GM19025 (cell line): ENCODE measurements around the gene SLC2A13.
"Not testable (repeated sequence)": the region's sequence is repeated elsewhere in the genome, so short reads cannot be mapped to it uniquely, and the experiment has no call there.

Experiments used
- ATAC-seq: cut with Tn5 transposase; IDR thresholded peaks from one replicate; pipeline ENCODE4 v1.9.1; 2021; ENCODE audit warnings: mild to moderate bottlenecking, low read depth, moderate library complexity; ENCODE audit not compliant: unreplicated experiment

Gene SLC2A13

GRCh38 chr12:40044396-40044795 lies 61.5 kb downstream of the SLC2A13 start:
- ATAC-seq, result no peak

GRCh38 chr12:40039598-40039997 lies 66.3 kb downstream of the SLC2A13 start:
- no peak for ATAC-seq

- ATAC-seq, result no peak
These were observed 67.3 kb downstream of the SLC2A13 start for GRCh38 chr12:40038619-40039018.

- ATAC-seq, result no peak
These were observed 71.2 kb downstream of the SLC2A13 start for GRCh38 chr12:40034712-40035111.

- ATAC-seq, result no peak
These were observed 71.7 kb downstream of the SLC2A13 start for GRCh38 chr12:40034156-40034555.

- ATAC-seq, result no peak
These were observed 72.6 kb downstream of the SLC2A13 start for GRCh38 chr12:40033242-40033630.

- no peak for ATAC-seq
These were observed 73.2 kb downstream of the SLC2A13 start for GRCh38 chr12:40032433-40033241.

GRCh38 chr12:40031965-40032364 lies 73.9 kb downstream of the SLC2A13 start:
- no peak for ATAC-seq

GRCh38 chr12:40030970-40031369 lies 74.9 kb downstream of the SLC2A13 start:
- ATAC-seq, result not testable (repeated sequence)

- ATAC-seq, result no peak
These were observed 77.6 kb downstream of the SLC2A13 start for GRCh38 chr12:40028296-40028695.

- no peak for ATAC-seq
These were observed 83.0 kb downstream of the SLC2A13 start for GRCh38 chr12:40022850-40023249.

- ATAC-seq, result no peak
These were observed 85.6 kb downstream of the SLC2A13 start for GRCh38 chr12:40020261-40020691.

- no peak for ATAC-seq
These were observed 88.4 kb downstream of the SLC2A13 start for GRCh38 chr12:40017488-40017887.

- no peak for ATAC-seq
These were observed 88.9 kb downstream of the SLC2A13 start for GRCh38 chr12:40016980-40017379.

- no peak for ATAC-seq
These were observed 90.0 kb downstream of the SLC2A13 start for GRCh38 chr12:40015881-40016280.

- no peak for ATAC-seq
These were observed 90.5 kb downstream of the SLC2A13 start for GRCh38 chr12:40015345-40015744.

GRCh38 chr12:40013847-40014246 lies 92.0 kb downstream of the SLC2A13 start:
- ATAC-seq, result no peak

GRCh38 chr12:40013292-40013691 lies 92.6 kb downstream of the SLC2A13 start:
- no peak for ATAC-seq

- ATAC-seq, result no peak
These were observed 93.2 kb downstream of the SLC2A13 start for GRCh38 chr12:40012711-40013110.

GRCh38 chr12:40011775-40012129 lies 94.1 kb downstream of the SLC2A13 start:
- ATAC-seq, result no peak

- ATAC-seq, result peak; percentile 90
These were observed 94.7 kb downstream of the SLC2A13 start for GRCh38 chr12:40010899-40011774.
